H1 (cell line): ENCODE measurements around the gene CDCA4. TPM values are rescaled to one million over a fixed set of nuclear protein-coding genes. Genes with fewer than 3 reads are reported as not detected.

Experiments used
- CTCF ChIA-PET: fragments of 300-600 bp; sonication (Branson Sonifier 250); formaldehyde crosslinking; loops from one replicate; lab custom pipeline; 2021; ENCODE audit not compliant: partially characterized antibody; lab: Charles Lee
- POLR2A ChIA-PET: fragments of 300-600 bp; sonication (Branson Sonifier 250); formaldehyde crosslinking; loops from one replicate; lab custom pipeline; 2021; ENCODE audit warnings: inconsistent platforms; ENCODE audit not compliant: partially characterized antibody; lab: Charles Lee
- DNase-seq, 2 experiments: peaks; one replicate each; pipeline versions ENCODE4 v3.0.0 to v3.0.0-alpha.2; 2010 to 2022; ENCODE audit warnings: low spot score in 2 of 2, low read depth in 1 of 2, mixed read lengths in 1 of 2
- FAIRE-seq: peaks from 2 replicates; lab custom pipeline; 2011; peaks lifted over from hg19 to GRCh38; lab: Jason Lieb, UNC
- H2AFZ ChIP-seq: 2 replicates; pipeline ENCODE4 v1.8.1; 2012; ENCODE audit warnings: low read length, inconsistent platforms
- H2AK5ac ChIP-seq: 2 replicates; pipeline ENCODE4 v1.6.1; 2013; ENCODE audit warnings: low read depth, low read length
- H2BK120ac ChIP-seq: replicated peaks from 2 replicates; pipeline ENCODE3; 2013; ENCODE audit warnings: low read depth, low read length, inconsistent platforms
- H2BK12ac ChIP-seq: 2 replicates; pipeline ENCODE4 v1.6.1; 2013; ENCODE audit warnings: low read depth, low read length
- H2BK15ac ChIP-seq: 2 replicates; pipeline ENCODE4 v1.6.1; 2013; ENCODE audit warnings: low read length
- H2BK20ac ChIP-seq: 2 replicates; pipeline ENCODE4 v1.6.1; 2013; ENCODE audit warnings: low read length
- H2BK5ac ChIP-seq: 2 replicates; pipeline ENCODE4 v1.6.1; 2013; ENCODE audit warnings: low read depth, low read length
- H3K14ac ChIP-seq: 2 replicates; pipeline ENCODE4 v1.6.1; 2013; ENCODE audit warnings: inconsistent platforms; ENCODE audit not compliant: insufficient read length
- H3K18ac ChIP-seq: 2 replicates; pipeline ENCODE4 v1.6.1; 2013; ENCODE audit warnings: low read length; ENCODE audit errors: extremely low read depth
- H3K23ac ChIP-seq: 2 replicates; pipeline ENCODE4 v1.6.1; 2013; ENCODE audit warnings: inconsistent platforms; ENCODE audit not compliant: insufficient read length
- H3K23me2 ChIP-seq: 2 replicates; pipeline ENCODE4 v1.6.1; 2013; ENCODE audit warnings: low read depth, low read length
- H3K27ac ChIP-seq: 2 replicates; pipeline ENCODE4 v1.6.1; 2011; ENCODE audit warnings: low read depth, low read length, inconsistent platforms
- H3K27me3 ChIP-seq, 4 experiments: replicated peaks in 1 of 4; 1 replicate in 1 of 4; 2 replicates in 3 of 4; pipeline versions ENCODE4 v1.6.1 to v1.8.1; 2011 to 2013; ENCODE audit warnings: low read length in 3 of 4, mild to moderate bottlenecking in 3 of 4, inconsistent platforms in 2 of 4, mixed read lengths in 2 of 4, moderate library complexity in 1 of 4; ENCODE audit not compliant: control insufficient read depth in 3 of 4, insufficient read depth in 3 of 4; ENCODE audit errors: extremely low read depth in 1 of 4
- H3K36me3 ChIP-seq, 4 experiments: 2 replicates each; pipeline versions ENCODE4 v1.6.1 to v1.8.1; 2011 to 2013; ENCODE audit warnings: mild to moderate bottlenecking in 4 of 4, low read length in 3 of 4, moderate library complexity in 2 of 4, control low read depth in 1 of 4, inconsistent platforms in 1 of 4; ENCODE audit not compliant: insufficient read depth in 4 of 4, control insufficient read depth in 2 of 4
- H3K4ac ChIP-seq: replicated peaks from 2 replicates; pipeline ENCODE3; 2013; ENCODE audit warnings: low read length, low read depth, mixed read lengths, inconsistent platforms; ENCODE audit not compliant: insufficient read length
- H3K4me1 ChIP-seq, 4 experiments: replicated peaks in 1 of 4; 1 replicate in 1 of 4; 2 replicates in 3 of 4; pipeline versions ENCODE4 v1.6.1 to v1.8.1; 2011 to 2013; ENCODE audit warnings: low read length in 3 of 4, inconsistent platforms in 2 of 4, mixed read lengths in 1 of 4; ENCODE audit not compliant: insufficient read depth in 4 of 4, control insufficient read depth in 3 of 4
- H3K4me2 ChIP-seq, 2 experiments: 2 replicates each; pipeline versions ENCODE4 v1.6.1 to v1.8.1; 2011 to 2013; ENCODE audit warnings: low read depth in 2 of 2, low read length in 2 of 2, control low read depth in 1 of 2, inconsistent platforms in 1 of 2, mild to moderate bottlenecking in 1 of 2; ENCODE audit not compliant: insufficient read depth in 1 of 2
- H3K4me3 ChIP-seq, 4 experiments: fragments of 200-600, 300-600 bp in 1 of 4; sonication (generic), shearing (Covaris generic), sonication (Bioruptor Twin) in 1 of 4; 2 replicates each; pipeline versions ENCODE4 v1.5.1 to v1.8.1; 2011 to 2016; ENCODE audit warnings: low read length in 4 of 4, low read depth in 3 of 4, control low read depth in 2 of 4, inconsistent platforms in 2 of 4, mild to moderate bottlenecking in 2 of 4, mixed read lengths in 1 of 4, moderate library complexity in 1 of 4; ENCODE audit not compliant: insufficient read depth in 2 of 4; ENCODE audit errors: extremely low read depth in 1 of 4
- H3K56ac ChIP-seq: replicated peaks from 2 replicates; pipeline ENCODE3; 2013; ENCODE audit warnings: low read depth, mild to moderate bottlenecking, mixed read lengths, low read length, inconsistent platforms; ENCODE audit not compliant: insufficient read length
- H3K79me1 ChIP-seq: 2 replicates; pipeline ENCODE4 v1.6.1; 2013; ENCODE audit warnings: low read depth, low read length, control low read depth
- H3K79me2 ChIP-seq, 2 experiments: 2 replicates each; pipeline versions ENCODE4 v1.6.1 to v1.8.1; 2012 to 2013; ENCODE audit warnings: low read length in 2 of 2, mild to moderate bottlenecking in 2 of 2, inconsistent platforms in 1 of 2; ENCODE audit not compliant: insufficient read depth in 2 of 2, control insufficient read depth in 1 of 2
- H3K9ac ChIP-seq, 4 experiments: replicated peaks in 1 of 4; 1 replicate in 1 of 4; 2 replicates in 3 of 4; pipeline versions ENCODE4 v1.6.1 to v1.8.1; 2011 to 2013; ENCODE audit warnings: low read depth in 3 of 4, low read length in 3 of 4, control low read depth in 2 of 4, mild to moderate bottlenecking in 2 of 4, moderate library complexity in 2 of 4, inconsistent platforms in 1 of 4; ENCODE audit errors: extremely low read depth in 1 of 4
- H3K9me3 ChIP-seq, 2 experiments: 2 replicates each; pipeline versions ENCODE4 v1.6.1 to v1.8.1; 2012 to 2013; ENCODE audit warnings: mild to moderate bottlenecking in 2 of 2, moderate library complexity in 2 of 2, control low read depth in 1 of 2, inconsistent platforms in 1 of 2, low read depth in 1 of 2, low read length in 1 of 2, mixed read lengths in 1 of 2; ENCODE audit not compliant: insufficient read depth in 2 of 2
- H4K20me1 ChIP-seq, 2 experiments: replicated peaks in 1 of 2; 2 replicates each; pipeline versions ENCODE3 to v1.8.1; 2011 to 2013; ENCODE audit warnings: inconsistent platforms in 2 of 2, low read length in 2 of 2, mild to moderate bottlenecking in 1 of 2; ENCODE audit not compliant: insufficient read depth in 2 of 2, control insufficient read depth in 1 of 2
- H4K5ac ChIP-seq: 2 replicates; pipeline ENCODE4 v1.6.1; 2013; ENCODE audit warnings: low read length, low read depth, mixed read lengths, inconsistent platforms; ENCODE audit not compliant: insufficient read length
- H4K8ac ChIP-seq: 2 replicates; pipeline ENCODE4 v1.8.0; 2013; ENCODE audit warnings: mild to moderate bottlenecking, moderate library complexity, low read length, inconsistent platforms; ENCODE audit not compliant: insufficient read depth; ENCODE audit errors: extremely low read depth
- H4K91ac ChIP-seq: replicated peaks from 2 replicates; pipeline ENCODE3; 2013; ENCODE audit warnings: low read length, mixed read lengths, inconsistent platforms; ENCODE audit not compliant: insufficient read length
- E2F6 ChIP-seq: IDR thresholded peaks from 2 replicates; pipeline ENCODE4 v1.6.1; 2012; ENCODE audit warnings: inconsistent platforms
- MAFK ChIP-seq: IDR thresholded peaks from 2 replicates; pipeline ENCODE4 v1.6.1; 2012; ENCODE audit warnings: low read depth, mild to moderate bottlenecking, improper control_type of control experiment, low read length
- SAP30 ChIP-seq: fragments of 300-600 bp; sonication (generic); IDR thresholded peaks from 2 replicates; pipeline ENCODE4 v1.7.1; 2012; ENCODE audit warnings: low read length, moderate library complexity, mild to moderate bottlenecking, inconsistent platforms; ENCODE audit not compliant: insufficient read depth, insufficient replicate concordance
- TAF1 ChIP-seq: IDR thresholded peaks from 2 replicates; pipeline ENCODE4 v1.6.1; 2011; ENCODE audit warnings: mild to moderate bottlenecking, low read depth, low read length
- TAF7 ChIP-seq: optimal IDR thresholded peaks from 2 replicates; pipeline ENCODE3; 2011; ENCODE audit warnings: low read depth, mild to moderate bottlenecking, inconsistent platforms, low read length, moderate library complexity, borderline replicate concordance
- WGBS, 2 experiments: shearing (Covaris generic) in 1 of 2; methylation state at CpG; one replicate each; pipeline versions ENCODE4 v1.1.6 to v1.1.7; 2013 to 2015; ENCODE audit warnings: low lambda C conversion rate in 2 of 2, mixed read lengths in 2 of 2, inconsistent platforms in 1 of 2, low coverage in 1 of 2, missing lambda C conversion rate in 1 of 2; ENCODE audit not compliant: insufficient replicate concordance in 2 of 2, insufficient coverage in 1 of 2, insufficient read length in 1 of 2; ENCODE audit errors: extremely low coverage in 1 of 2, missing lambda C conversion rate in 1 of 2; 5-methylcytosine and 5-hydroxymethylcytosine counted together
- polyA plus RNA-seq, 7 experiments: library from polyadenylated mRNA; depleted of rRNA in 3 of 7; stranded (reverse) in 5 of 7; unstranded in 2 of 7; fragments of >200 nt in 5 of 7; fragments of 200-250 nt in 2 of 7; gene quantifications; 1 replicate in 5 of 7; 2 replicates in 1 of 7; 4 replicates in 1 of 7; pipeline versions ENCODE4 v1.2.1 to v1.2.3, GENCODE V29; 2011 to 2013; ENCODE audit warnings: missing spikeins in 2 of 7, mixed read lengths in 2 of 7
- total RNA-seq: library from RNA; stranded (reverse); fragmentation: NEBNext Ultra II Directional; extraction: Animal tissue kit (Norgen Biotek cat#: 25700); gene quantifications from 2 replicates; pipeline ENCODE4 v1.2.1, GENCODE V29; 2021

CDCA4 gene
- total and polyA plus RNA-seq, 2 of the 8 experiments (the other 6 are each of a cell fraction or from before 2014, with no cell fraction given) = 49.9 to 62.4 TPM

DNA sequence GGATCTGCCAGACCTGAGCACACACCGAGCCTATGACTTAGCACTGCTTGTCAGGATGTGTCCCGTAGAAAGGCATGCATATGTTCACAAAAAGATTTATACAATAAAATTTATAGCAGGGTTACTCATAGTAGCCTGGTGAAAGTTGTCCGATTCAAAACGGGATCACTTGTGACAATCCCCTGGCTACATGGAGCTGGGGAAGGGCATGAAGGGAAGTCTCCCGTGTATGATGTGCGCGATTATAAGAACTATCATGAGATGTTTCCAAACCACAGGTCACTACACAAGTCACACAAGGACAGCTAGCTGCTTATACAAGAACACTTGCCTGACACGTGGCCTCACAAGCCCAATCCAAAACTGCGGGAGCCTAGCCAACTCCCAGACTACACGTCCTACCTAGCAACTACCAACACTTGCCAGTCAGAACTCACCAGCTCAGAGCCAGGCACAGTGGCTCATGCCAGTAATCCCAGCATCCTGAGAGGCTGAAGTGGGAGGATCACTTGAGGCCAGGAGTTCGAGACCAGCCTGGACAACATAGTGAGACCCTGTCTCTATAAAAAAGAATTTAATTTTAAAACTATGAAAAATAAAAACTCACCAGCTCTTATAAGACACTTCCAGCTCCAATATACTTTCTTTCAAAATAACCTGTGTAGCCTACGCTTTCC, 7.5 kb upstream of the CDCA4 start:
- Histone ChIP-seq H2AK5ac (no peak overlapping the region), H4K5ac (no peak overlapping the region), H3K4ac (no peak overlapping the region), H3K18ac (no peak overlapping the region), H3K9ac (no peak overlapping the region), H3K27me3 (peaks cover 0 to 15% (median 10%) of the 10 kb centered on the region in 4 experiments; a peak in 5 of 7 replicates), H3K4me3 (no peak overlapping the region), H4K8ac (no peak overlapping the region), H2BK120ac (no peak overlapping the region), H3K14ac (no peak overlapping the region), H3K56ac (no peak overlapping the region), H2BK20ac (no peak overlapping the region), H2BK12ac (no peak overlapping the region), H2BK15ac (no peak overlapping the region), H3K9me3 (no peaks in the 10 kb centered on the region), H4K91ac (no peak overlapping the region), H3K23me2 (no peaks in the 10 kb centered on the region), H3K23ac (no peak overlapping the region), H3K4me2 (no peak overlapping the region), H3K27ac (no peak overlapping the region), H3K79me1 (no peaks in the 10 kb centered on the region), H2BK5ac (no peak overlapping the region), H3K36me3 (no peaks in the 10 kb centered on the region), H4K20me1 (no peaks in the 10 kb centered on the region), H3K79me2 (no peaks in the 10 kb centered on the region), H3K4me1 (no peaks in the 10 kb centered on the region), H2AFZ (no peak overlapping the region)
- 87% methylated on average over 12 of the region's 12 CpGs; no CpG with 5 or more reads in 1 of the 2 experiments for WGBS, 2 experiments
- ChIA-PET POLR2A (interaction anchor here (1.8 kb wide), 1 partner anchor 12 kb away, joined by 4 read pairs; no protein-coding TSS in a partner anchor), CTCF (interaction anchor here (0.9 to 2.6 kb wide), 7 partner anchors 9 to 462 kb away, joined by 3 to 11 read pairs (median 3); no protein-coding TSS in a partner anchor)
- TF ChIP-seq MAFK (no peak), TAF7 (no peak), SAP30 (no peak), E2F6 (no peak), TAF1 (no peak)
- no peak for DNase-seq
- no peak for FAIRE-seq
